Neural progenitor cell (in vitro differentiated cells): ENCODE results near the gene SLC18A3. TPM values are rescaled to one million over a fixed set of nuclear protein-coding genes. Genes with fewer than 3 reads are reported as not detected.

Experiments used
- DNase-seq: peaks from one replicate; pipeline ENCODE4 v3.0.0-alpha.2; 2016; ENCODE audit warnings: low spot score
- H2AFZ ChIP-seq: fragments of 200-600 bp; sonication (generic); replicated peaks from 2 replicates; pipeline ENCODE4 v1.6.1; 2016; ENCODE audit warnings: antibody characterized with exemption
- H3F3A ChIP-seq: fragments of 200-600 bp; sonication (generic); 2 replicates; pipeline ENCODE4 v1.6.1; 2016; ENCODE audit warnings: antibody characterized with exemption, low read depth
- H3K27ac ChIP-seq: fragments of 200-600 bp; sonication (generic); 2 replicates; pipeline ENCODE4 v1.5.1; 2016; ENCODE audit warnings: mild to moderate bottlenecking
- H3K27me3 ChIP-seq: fragments of 200-600 bp; sonication (generic); 2 replicates; pipeline ENCODE4 v1.6.1; 2016; ENCODE audit warnings: mild to moderate bottlenecking, moderate library complexity
- H3K36me3 ChIP-seq: fragments of 200-600 bp; sonication (generic); 2 replicates; pipeline ENCODE4 v1.5.1; 2016
- H3K4me1 ChIP-seq: fragments of 200-600 bp; sonication (generic); 2 replicates; pipeline ENCODE4 v1.6.1; 2016; ENCODE audit warnings: mixed run types
- H3K4me2 ChIP-seq: fragments of 200-600 bp; sonication (generic); 2 replicates; pipeline ENCODE4 v1.6.1; 2016
- H3K4me3 ChIP-seq: fragments of 200-600 bp; sonication (generic); 2 replicates; pipeline ENCODE4 v1.5.1; 2016
- H3K79me2 ChIP-seq: fragments of 200-600 bp; sonication (generic); 2 replicates; pipeline ENCODE4 v1.6.1; 2016; ENCODE audit warnings: low read depth
- H3K9ac ChIP-seq: fragments of 200-600 bp; sonication (generic); 2 replicates; pipeline ENCODE4 v1.6.1; 2016
- H3K9me3 ChIP-seq: fragments of 200-600 bp; sonication (generic); 2 replicates; pipeline ENCODE4 v1.5.1; 2016; ENCODE audit warnings: low read depth
- H4K20me1 ChIP-seq: fragments of 200-600 bp; sonication (generic); 2 replicates; pipeline ENCODE4 v1.6.1; 2016; ENCODE audit warnings: low read depth
- H3K27ac Mint-ChIP-seq: 3 replicates; pipeline ENCODE4 v1.8.0; 2021; ENCODE audit warnings: mixed read lengths
- H3K27me3 Mint-ChIP-seq: 2 replicates; pipeline ENCODE4 v1.8.0; 2022; ENCODE audit warnings: low read depth, mild to moderate bottlenecking, inconsistent platforms, moderate library complexity, mixed read lengths; ENCODE audit not compliant: insufficient read depth
- H3K36me3 Mint-ChIP-seq: 3 replicates; pipeline ENCODE4 v1.8.0; 2021; ENCODE audit warnings: mixed read lengths
- H3K4me1 Mint-ChIP-seq: 3 replicates; pipeline ENCODE4 v1.8.0; 2021; ENCODE audit warnings: mixed read lengths
- H3K4me3 Mint-ChIP-seq: 3 replicates; pipeline ENCODE4 v1.8.0; 2021; ENCODE audit warnings: mild to moderate bottlenecking, moderate library complexity, mixed read lengths
- H3K9me3 Mint-ChIP-seq: 3 replicates; pipeline ENCODE4 v1.8.0; 2020; ENCODE audit warnings: mixed read lengths
- EZH2 ChIP-seq: fragments of 200-600 bp; sonication (generic); IDR thresholded peaks from 2 replicates; pipeline ENCODE4 v1.6.1; 2017; ENCODE audit warnings: antibody characterized with exemption, mild to moderate bottlenecking, moderate library complexity
- EZH2phosphoT487 ChIP-seq: fragments of 200-600 bp; sonication (generic); IDR thresholded peaks from 2 replicates; pipeline ENCODE4 v1.6.1; 2017; ENCODE audit warnings: antibody characterized with exemption
- total RNA-seq: library from RNA; depleted of rRNA; stranded (reverse); fragments of >200 nt; gene quantifications from 2 replicates; pipeline ENCODE4 v1.2.3, GENCODE V29; 2015; ENCODE audit warnings: low replicate concordance
- TF ChIP-seq, protein P1 (sequence below): fragments of 200-600 bp; sonication (generic); IDR thresholded peaks from 2 replicates; pipeline ENCODE4 v1.5.1; 2017; ENCODE audit warnings: antibody characterized with exemption, mild to moderate bottlenecking

SLC18A3 gene
- total RNA-seq, 1 donor from 2014 or later = not detected

DNA sequence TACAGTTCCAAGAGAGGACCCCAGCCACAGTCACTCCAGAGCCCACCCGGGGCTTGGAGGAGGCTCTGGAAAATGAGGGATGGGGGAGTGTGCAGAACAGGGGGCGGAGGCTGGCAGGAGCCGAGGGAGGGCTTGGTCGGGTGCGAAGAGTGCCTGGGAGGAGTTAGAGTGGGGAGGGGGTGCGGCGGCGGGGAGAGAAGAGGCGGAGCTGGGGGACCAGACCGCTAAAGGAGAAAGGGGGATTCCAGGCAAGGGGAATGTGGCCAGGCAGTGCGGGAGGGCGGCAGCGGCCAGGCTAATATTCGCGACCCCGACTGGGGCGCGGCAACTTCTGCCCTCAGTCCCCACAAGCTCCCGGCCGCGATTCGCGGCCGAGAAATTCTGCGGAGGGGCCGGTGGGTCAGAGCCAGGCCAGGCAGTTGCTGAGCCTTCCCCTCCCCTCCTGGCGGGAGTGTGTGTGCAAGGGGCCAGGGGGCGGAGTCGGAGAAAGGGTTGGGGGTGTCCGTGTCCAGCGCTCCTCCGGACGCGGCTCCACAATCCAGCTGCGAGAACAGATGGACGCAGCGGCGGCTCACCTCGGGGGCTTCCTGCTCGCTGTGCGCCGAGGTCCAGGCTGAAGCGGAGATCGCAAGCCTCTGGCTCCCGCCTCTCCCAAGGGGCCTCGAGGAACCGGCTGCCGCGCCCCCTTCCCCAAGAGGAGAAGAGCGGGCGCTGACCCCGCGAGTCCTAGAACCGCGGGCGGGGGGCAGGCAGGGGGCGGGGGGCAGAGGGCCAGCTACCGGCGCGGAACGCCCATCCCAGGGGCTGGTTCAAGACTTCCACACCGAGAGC, 612 bp upstream of the SLC18A3 start:
- Histone ChIP-seq H3K4me3 (peak overlapping the region; percentile 45), H2AFZ (no peak overlapping the region), H3K4me1 (peaks cover 21% of the 10 kb centered on the region), H3K27me3 (peaks cover 100% of the 10 kb centered on the region), H3F3A (peaks cover 3% of the 10 kb centered on the region), H4K20me1 (peaks cover 86% of the 10 kb centered on the region), H3K9ac (no peak overlapping the region), H3K4me2 (peak overlapping the region; percentile 90), H3K36me3 (no peaks in the 10 kb centered on the region), H3K79me2 (no peaks in the 10 kb centered on the region), H3K9me3 (no peaks in the 10 kb centered on the region), H3K27ac (no peak overlapping the region)
- H3K27ac Mint-ChIP-seq = no peak overlapping the region
- TF ChIP-seq EZH2 (peak; percentile 87), EZH2phosphoT487 (peak; percentile 90)
- TF ChIP-seq, protein P1, sequence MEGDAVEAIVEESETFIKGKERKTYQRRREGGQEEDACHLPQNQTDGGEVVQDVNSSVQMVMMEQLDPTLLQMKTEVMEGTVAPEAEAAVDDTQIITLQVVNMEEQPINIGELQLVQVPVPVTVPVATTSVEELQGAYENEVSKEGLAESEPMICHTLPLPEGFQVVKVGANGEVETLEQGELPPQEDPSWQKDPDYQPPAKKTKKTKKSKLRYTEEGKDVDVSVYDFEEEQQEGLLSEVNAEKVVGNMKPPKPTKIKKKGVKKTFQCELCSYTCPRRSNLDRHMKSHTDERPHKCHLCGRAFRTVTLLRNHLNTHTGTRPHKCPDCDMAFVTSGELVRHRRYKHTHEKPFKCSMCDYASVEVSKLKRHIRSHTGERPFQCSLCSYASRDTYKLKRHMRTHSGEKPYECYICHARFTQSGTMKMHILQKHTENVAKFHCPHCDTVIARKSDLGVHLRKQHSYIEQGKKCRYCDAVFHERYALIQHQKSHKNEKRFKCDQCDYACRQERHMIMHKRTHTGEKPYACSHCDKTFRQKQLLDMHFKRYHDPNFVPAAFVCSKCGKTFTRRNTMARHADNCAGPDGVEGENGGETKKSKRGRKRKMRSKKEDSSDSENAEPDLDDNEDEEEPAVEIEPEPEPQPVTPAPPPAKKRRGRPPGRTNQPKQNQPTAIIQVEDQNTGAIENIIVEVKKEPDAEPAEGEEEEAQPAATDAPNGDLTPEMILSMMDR = no peak
- no peaks in the 10 kb centered on the region for H3K36me3 Mint-ChIP-seq
- H3K9me3 Mint-ChIP-seq = peaks cover 3% of the 10 kb centered on the region
- H3K27me3 Mint-ChIP-seq = peaks cover 78% of the 10 kb centered on the region
- H3K4me1 Mint-ChIP-seq = peaks cover 34% of the 10 kb centered on the region
- H3K4me3 Mint-ChIP-seq = peak overlapping the region; percentile 81
- DNase-seq = peak; percentile 71

DNA sequence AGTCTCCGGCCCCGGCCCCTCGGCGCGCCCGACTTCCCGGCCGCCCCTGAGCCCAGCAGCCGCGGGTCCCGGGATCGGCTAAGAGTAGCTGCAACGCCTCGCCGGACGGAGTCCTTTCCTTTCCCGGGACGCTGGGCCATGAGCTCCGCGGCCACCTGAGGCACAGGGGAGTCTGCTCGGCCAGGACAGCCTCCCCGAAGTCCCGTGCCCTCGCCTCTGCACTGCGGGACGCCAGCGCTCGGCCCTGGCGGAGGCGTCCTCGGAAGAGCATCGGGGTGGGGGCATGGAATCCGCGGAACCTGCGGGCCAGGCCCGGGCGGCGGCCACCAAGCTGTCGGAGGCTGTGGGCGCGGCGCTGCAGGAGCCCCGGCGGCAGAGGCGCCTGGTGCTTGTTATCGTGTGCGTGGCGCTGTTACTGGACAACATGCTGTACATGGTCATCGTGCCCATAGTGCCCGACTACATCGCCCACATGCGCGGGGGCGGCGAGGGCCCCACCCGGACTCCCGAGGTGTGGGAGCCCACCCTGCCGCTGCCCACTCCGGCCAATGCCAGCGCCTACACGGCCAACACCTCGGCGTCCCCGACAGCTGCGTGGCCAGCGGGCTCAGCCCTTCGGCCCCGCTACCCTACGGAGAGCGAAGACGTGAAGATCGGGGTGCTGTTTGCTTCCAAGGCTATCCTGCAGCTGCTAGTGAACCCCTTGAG, 502 bp downstream of the SLC18A3 start:
- H4K20me1 ChIP-seq = peaks cover 90% of the 10 kb centered on the region
- H3F3A ChIP-seq = peaks cover 3% of the 10 kb centered on the region
- Mint-ChIP-seq H3K9me3 (peaks cover 3% of the 10 kb centered on the region), H3K4me3 (peak overlapping the region; percentile 79), H3K4me1 (peaks cover 32% of the 10 kb centered on the region), H3K36me3 (no peaks in the 10 kb centered on the region), H3K27ac (no peak overlapping the region), H3K27me3 (peaks cover 81% of the 10 kb centered on the region)
- H2AFZ ChIP-seq = no peak overlapping the region
- peaks cover 21% of the 10 kb centered on the region for H3K4me1 ChIP-seq
- no peak overlapping the region for H3K9ac ChIP-seq
- H3K36me3 ChIP-seq = no peaks in the 10 kb centered on the region
- H3K27me3 ChIP-seq = peaks cover 100% of the 10 kb centered on the region
- H3K4me3 ChIP-seq = peak overlapping the region; percentile 45
- H3K79me2 ChIP-seq = no peaks in the 10 kb centered on the region
- DNase-seq = no peak
- peak overlapping the region; percentile 90 for H3K4me2 ChIP-seq
- TF ChIP-seq, protein P1 = no peak
- TF ChIP-seq EZH2phosphoT487 (no peak), EZH2 (peak; percentile 94)
- no peak overlapping the region for H3K27ac ChIP-seq
- no peaks in the 10 kb centered on the region for H3K9me3 ChIP-seq

DNA sequence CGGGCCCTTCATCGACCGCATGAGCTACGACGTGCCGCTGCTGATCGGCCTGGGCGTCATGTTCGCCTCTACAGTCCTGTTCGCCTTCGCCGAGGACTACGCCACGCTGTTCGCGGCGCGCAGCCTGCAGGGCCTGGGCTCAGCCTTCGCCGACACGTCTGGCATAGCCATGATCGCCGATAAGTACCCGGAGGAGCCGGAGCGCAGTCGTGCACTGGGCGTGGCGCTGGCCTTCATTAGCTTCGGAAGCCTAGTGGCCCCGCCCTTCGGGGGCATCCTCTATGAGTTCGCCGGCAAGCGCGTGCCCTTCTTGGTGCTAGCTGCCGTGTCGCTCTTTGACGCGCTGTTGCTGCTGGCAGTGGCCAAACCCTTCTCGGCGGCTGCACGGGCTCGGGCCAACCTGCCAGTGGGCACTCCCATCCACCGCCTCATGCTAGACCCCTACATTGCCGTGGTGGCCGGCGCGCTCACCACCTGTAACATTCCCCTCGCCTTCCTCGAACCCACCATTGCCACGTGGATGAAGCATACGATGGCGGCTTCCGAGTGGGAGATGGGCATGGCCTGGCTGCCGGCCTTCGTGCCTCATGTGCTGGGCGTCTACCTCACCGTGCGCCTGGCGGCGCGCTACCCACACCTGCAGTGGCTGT, 1.2 kb downstream of the SLC18A3 start:
- H3F3A ChIP-seq = peaks cover 3% of the 10 kb centered on the region
- peak; percentile 77 for DNase-seq
- no peak overlapping the region for H2AFZ ChIP-seq
- H3K27me3 ChIP-seq = peaks cover 100% of the 10 kb centered on the region
- no peaks in the 10 kb centered on the region for H3K79me2 ChIP-seq
- peaks cover 32% of the 10 kb centered on the region for H3K4me1 Mint-ChIP-seq
- H3K4me3 ChIP-seq = peak overlapping the region; percentile 45
- no peaks in the 10 kb centered on the region for H3K36me3 Mint-ChIP-seq
- H3K27ac Mint-ChIP-seq = no peak overlapping the region
- no peak overlapping the region for H3K9ac ChIP-seq
- peaks cover 83% of the 10 kb centered on the region for H4K20me1 ChIP-seq
- peaks cover 83% of the 10 kb centered on the region for H3K27me3 Mint-ChIP-seq
- peaks cover 3% of the 10 kb centered on the region for H3K9me3 Mint-ChIP-seq
- H3K4me1 ChIP-seq = peaks cover 21% of the 10 kb centered on the region
- no peak overlapping the region for H3K27ac ChIP-seq
- H3K4me2 ChIP-seq = peak overlapping the region; percentile 90
- H3K4me3 Mint-ChIP-seq = peak overlapping the region; percentile 79
- TF ChIP-seq EZH2phosphoT487 (peak; percentile 90), EZH2 (peak; percentile 87)
- TF ChIP-seq, protein P1 = no peak
- no peaks in the 10 kb centered on the region for H3K9me3 ChIP-seq
- H3K36me3 ChIP-seq = no peaks in the 10 kb centered on the region
